22Rv1 (cell line): ENCODE measurements around the gene B4GALT3.

Source experiments
- ZFX ChIP-seq: fragments of 450-650 bp; IDR thresholded peaks from 2 replicates; pipeline ENCODE4 v1.6.1; 2017; ENCODE audit warnings: antibody characterized with exemption, borderline replicate concordance
- TF ChIP-seq, protein P1 (sequence below): fragments of 450-650 bp; IDR thresholded peaks from 2 replicates; pipeline ENCODE4 v1.5.1; 2017; ENCODE audit warnings: mild to moderate bottlenecking

DNA sequence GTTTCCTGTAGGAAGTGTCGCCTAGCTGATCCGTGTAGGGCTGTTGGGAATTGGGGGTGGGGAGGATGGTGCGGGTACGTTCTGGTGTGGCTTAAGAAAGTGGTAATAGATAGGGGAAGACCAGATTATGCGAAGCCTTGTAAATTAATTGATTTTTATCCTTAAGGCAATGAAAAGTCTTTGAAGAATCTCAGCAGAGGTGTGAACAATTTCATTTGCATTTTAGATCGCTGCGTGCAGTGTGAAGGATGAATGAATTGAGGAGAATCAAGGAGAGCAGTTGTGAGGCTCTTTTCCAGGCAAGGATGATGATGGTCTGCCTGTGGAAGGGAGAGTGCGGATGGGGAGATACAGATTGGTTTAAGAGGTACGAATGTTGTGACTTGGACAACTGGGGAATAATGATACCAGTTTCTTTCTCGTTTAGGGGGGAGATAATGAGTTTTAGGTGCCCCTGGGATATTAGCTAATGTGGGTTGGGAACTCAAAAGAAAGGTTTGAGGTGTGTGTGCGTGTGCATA is 44.0 kb downstream of the B4GALT3 start:
- TF ChIP-seq, protein P1, sequence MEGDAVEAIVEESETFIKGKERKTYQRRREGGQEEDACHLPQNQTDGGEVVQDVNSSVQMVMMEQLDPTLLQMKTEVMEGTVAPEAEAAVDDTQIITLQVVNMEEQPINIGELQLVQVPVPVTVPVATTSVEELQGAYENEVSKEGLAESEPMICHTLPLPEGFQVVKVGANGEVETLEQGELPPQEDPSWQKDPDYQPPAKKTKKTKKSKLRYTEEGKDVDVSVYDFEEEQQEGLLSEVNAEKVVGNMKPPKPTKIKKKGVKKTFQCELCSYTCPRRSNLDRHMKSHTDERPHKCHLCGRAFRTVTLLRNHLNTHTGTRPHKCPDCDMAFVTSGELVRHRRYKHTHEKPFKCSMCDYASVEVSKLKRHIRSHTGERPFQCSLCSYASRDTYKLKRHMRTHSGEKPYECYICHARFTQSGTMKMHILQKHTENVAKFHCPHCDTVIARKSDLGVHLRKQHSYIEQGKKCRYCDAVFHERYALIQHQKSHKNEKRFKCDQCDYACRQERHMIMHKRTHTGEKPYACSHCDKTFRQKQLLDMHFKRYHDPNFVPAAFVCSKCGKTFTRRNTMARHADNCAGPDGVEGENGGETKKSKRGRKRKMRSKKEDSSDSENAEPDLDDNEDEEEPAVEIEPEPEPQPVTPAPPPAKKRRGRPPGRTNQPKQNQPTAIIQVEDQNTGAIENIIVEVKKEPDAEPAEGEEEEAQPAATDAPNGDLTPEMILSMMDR: no peak
- no peak for TF ChIP-seq ZFX
